GM12801 (cell line): ENCODE results near the gene STPG4.

Experiments
- CTCF ChIP-seq: IDR thresholded peaks from one replicate; pipeline ENCODE4 v1.5.1; 2011; ENCODE audit warnings: control low read depth; ENCODE audit not compliant: insufficient read length; ENCODE audit errors: extremely low read depth

The STPG4 gene

DNA sequence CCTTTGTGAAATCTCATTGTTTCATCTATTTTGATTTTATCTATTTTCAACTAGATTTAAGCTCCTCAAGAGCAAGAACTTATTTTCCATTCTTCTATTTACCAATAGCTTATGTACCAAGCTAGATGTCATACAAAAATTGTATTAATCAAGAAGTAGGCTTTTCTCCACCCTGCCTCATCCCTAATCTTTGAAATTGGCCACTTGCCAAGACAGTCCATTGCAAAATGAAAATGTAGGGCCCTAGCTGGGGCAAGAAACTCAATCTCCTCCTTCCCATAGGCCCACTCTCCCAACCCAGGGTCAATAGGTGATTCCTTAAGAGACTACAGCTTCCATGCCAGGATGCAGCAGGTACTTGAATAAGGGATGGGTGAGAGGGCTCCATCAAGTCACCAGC, 39.3 kb upstream of the STPG4 start:
- TF ChIP-seq CTCF: no peak

DNA sequence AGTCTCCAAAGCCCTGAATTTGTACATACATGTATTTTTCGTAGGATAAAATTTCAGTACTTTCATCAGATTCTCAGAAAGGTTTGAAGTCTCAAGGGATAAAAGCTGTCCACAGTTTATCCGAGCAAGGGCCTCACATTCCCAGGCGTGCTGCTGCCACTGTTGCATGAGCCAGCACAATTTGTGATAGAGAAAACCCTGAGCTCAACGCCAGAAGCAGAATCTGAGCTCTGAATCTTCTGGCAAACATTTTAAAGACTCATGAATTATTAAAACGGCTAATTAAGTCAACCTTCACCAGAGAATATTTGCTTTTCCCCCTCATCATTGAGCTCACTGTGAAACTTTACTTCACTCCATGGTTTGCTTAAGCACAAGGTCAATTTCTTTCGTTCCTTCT, 38.5 kb upstream of the STPG4 start:
- TF ChIP-seq CTCF: no peak

DNA sequence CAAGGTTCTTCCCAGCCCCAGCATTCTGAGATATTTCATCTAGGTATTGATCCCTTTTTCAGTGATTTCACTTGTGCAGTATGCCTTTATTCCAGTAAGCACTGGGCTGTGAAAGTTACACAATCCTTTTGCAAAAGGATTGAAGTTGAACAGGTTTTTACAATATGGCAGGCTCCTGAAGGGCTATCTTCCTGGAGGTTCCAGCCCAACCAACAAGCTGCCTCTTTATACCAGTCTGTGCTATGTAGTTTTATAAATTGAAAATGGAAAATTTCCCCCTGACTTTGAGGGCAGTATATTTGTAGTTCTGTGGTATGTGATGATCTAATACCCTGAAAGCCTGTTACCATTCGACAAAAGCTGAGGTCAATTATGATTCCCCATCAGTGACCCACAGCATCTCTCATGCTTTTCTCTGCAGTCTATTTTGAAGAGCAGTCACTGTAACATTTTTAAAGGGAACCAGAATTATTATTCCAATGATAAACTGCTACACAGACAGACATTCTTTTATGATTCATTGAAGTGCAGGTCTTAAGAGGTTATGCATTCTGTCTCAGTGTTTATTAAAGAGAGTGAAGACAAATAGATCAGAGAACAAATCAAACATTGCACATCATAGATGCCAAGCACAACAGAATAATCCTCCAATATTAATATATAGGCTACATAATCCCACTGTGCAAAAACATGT, 35.2 kb upstream of the STPG4 start:
- TF ChIP-seq CTCF: no peak

GRCh38 chr2:47189635-47190034, 34.5 kb upstream of the STPG4 start:
- TF ChIP-seq CTCF: no peak

DNA sequence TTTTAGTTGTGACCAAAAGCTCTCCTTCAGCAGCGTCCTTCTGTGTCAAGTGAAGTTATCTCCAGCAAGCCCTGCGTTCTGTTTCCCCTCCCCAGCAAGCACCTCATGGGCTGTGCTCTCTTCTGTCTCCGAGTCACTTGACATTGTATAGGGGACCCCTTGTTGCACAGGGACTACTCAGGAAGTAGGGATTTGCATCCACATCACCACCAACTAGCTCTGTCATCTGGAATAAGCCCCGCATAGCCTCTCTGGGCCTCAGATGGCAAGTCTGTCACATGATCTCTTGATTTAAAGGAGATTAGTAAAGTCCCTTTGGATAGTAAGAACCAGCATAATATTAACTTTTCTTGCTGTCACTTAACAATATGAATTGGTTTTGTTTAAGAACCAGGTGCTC, 32.0 kb upstream of the STPG4 start:
- no peak for TF ChIP-seq CTCF

DNA sequence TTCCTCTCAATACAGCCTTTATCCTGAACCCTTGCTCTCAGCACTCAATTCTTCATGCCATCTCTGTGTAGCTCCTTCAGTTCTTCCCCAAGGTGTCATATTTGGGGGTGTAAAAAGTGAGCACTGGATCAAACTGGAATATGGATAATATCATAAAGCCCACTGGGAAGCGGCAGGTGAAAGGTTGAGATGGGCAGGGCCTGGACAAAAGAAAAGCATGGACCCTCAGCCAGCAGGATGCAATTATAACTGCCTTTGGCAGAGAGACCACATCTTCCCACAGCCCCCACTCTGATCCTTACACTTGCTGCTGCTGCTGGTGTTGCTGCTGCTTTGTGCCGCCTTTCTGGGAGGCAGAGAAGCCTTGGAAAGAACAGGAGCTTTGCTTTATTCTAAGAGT, 31.2 kb upstream of the STPG4 start:
- TF ChIP-seq CTCF: no peak

GRCh38 chr2:47181176-47181575, 26.1 kb upstream of the STPG4 start:
- no peak for TF ChIP-seq CTCF
